Fibroblast of lung (primary cell): ENCODE data around the gene ADD2. TPM values are rescaled to one million over a fixed set of nuclear protein-coding genes. Genes with fewer than 3 reads are reported as not detected.

Experiments
- DNase-seq, 2 donors: peaks; one replicate each; pipeline versions ENCODE4 v3.0.0 to v3.0.0-alpha.2; 2010; ENCODE audit warnings: low read depth in 2 of 2
- H2AFZ ChIP-seq: 2 replicates; pipeline ENCODE4 v1.5.1; 2012; ENCODE audit warnings: low read length, control low read depth, inconsistent platforms
- H3K27ac ChIP-seq: 2 replicates; pipeline ENCODE4 v1.5.1; 2011; ENCODE audit warnings: low read length, control low read depth; ENCODE audit not compliant: insufficient read depth
- H3K27me3 ChIP-seq: 2 replicates; pipeline ENCODE4 v1.5.1; 2011; ENCODE audit warnings: mild to moderate bottlenecking, low read length; ENCODE audit not compliant: control insufficient read depth, insufficient read depth
- H3K36me3 ChIP-seq: 2 replicates; pipeline ENCODE4 v1.5.1; 2011; ENCODE audit warnings: low read length; ENCODE audit not compliant: control insufficient read depth, insufficient read depth
- H3K4me1 ChIP-seq: 2 replicates; pipeline ENCODE4 v1.5.1; 2011; ENCODE audit warnings: low read length; ENCODE audit not compliant: control insufficient read depth, insufficient read depth; ENCODE audit errors: extremely low read depth
- H3K4me2 ChIP-seq: 2 replicates; pipeline ENCODE4 v1.5.1; 2011; ENCODE audit warnings: low read length, control low read depth; ENCODE audit not compliant: insufficient read depth; ENCODE audit errors: extremely low read depth
- H3K4me3 ChIP-seq, 4 experiments: fragments of 200-600 bp in 1 of 4; sonication (generic) in 1 of 4; replicated peaks in 1 of 4; 2 replicates each; pipeline ENCODE4 v1.5.1; 2011 to 2016; ENCODE audit warnings: low read length in 4 of 4, low read depth in 3 of 4, mild to moderate bottlenecking in 3 of 4, control low read depth in 2 of 4, inconsistent platforms in 1 of 4, mixed read lengths in 1 of 4; ENCODE audit not compliant: insufficient read depth in 1 of 4; ENCODE audit errors: control extremely low read depth in 1 of 4
- H3K79me2 ChIP-seq: 2 replicates; pipeline ENCODE4 v1.5.1; 2012; ENCODE audit warnings: mild to moderate bottlenecking, low read length, inconsistent platforms; ENCODE audit not compliant: control insufficient read depth, insufficient read depth
- H3K9ac ChIP-seq: 2 replicates; pipeline ENCODE4 v1.5.1; 2011; ENCODE audit warnings: mild to moderate bottlenecking, low read length, control low read depth; ENCODE audit not compliant: insufficient read depth
- H3K9me3 ChIP-seq: 2 replicates; pipeline ENCODE4 v1.5.1; 2012; ENCODE audit warnings: low read depth, low read length; ENCODE audit not compliant: control insufficient read depth, insufficient read depth
- H4K20me1 ChIP-seq: 2 replicates; pipeline ENCODE4 v1.5.1; 2011; ENCODE audit warnings: low read length; ENCODE audit not compliant: control insufficient read depth, insufficient read depth; ENCODE audit errors: extremely low read depth
- CTCF ChIP-seq, 2 donors: IDR thresholded peaks in 1 of 2; conservative IDR thresholded peaks in 1 of 2; 1 replicate in 1 of 2; 2 replicates in 1 of 2; pipeline ENCODE4 v1.5.1; 2011 to 2012; ENCODE audit warnings: low read length in 2 of 2, control low read depth in 1 of 2, inconsistent platforms in 1 of 2, low read depth in 1 of 2, mild to moderate bottlenecking in 1 of 2
- EZH2 ChIP-seq: IDR thresholded peaks from 2 replicates; pipeline ENCODE4 v1.5.1; 2012; ENCODE audit warnings: low read length, control low read depth, mild to moderate bottlenecking; ENCODE audit errors: missing control alignments
- polyA plus RNA-seq, 2 donors: library from polyadenylated mRNA; depleted of rRNA in 1 of 2; stranded (reverse) in 1 of 2; unstranded in 1 of 2; fragments of >200 nt; gene quantifications; 2 replicates each; pipeline ENCODE4 v1.2.1, GENCODE V29; 2011 to 2012; ENCODE audit warnings: missing spikeins in 1 of 2
- total RNA-seq: library from RNA; depleted of rRNA; stranded (reverse); fragments of >200 nt; gene quantifications from 2 replicates; pipeline ENCODE4 v1.2.1, GENCODE V29; 2014

ADD2 gene
- total and polyA plus RNA-seq, 2 donors (not counting 1 experiment from before 2014, with no cell fraction given) = 0.22 to 2.5 TPM

- no peaks in the 10 kb centered on the region for H3K79me2 ChIP-seq
- no peaks in the 10 kb centered on the region for H4K20me1 ChIP-seq
- H3K27me3 ChIP-seq = no peaks in the 10 kb centered on the region
- H3K9me3 ChIP-seq = no peaks in the 10 kb centered on the region
- H3K4me3 ChIP-seq = no peak overlapping the region
- no peak for TF ChIP-seq CTCF (conservative IDR thresholded peaks at IDR 0.05 in 1 of 2, IDR thresholded peaks at IDR 0.05 in 1 of 2; ENCODE audit: low read depth in 1 of 2, low read length in 2 of 2)
- no peak for TF ChIP-seq EZH2
- no peak overlapping the region for H3K27ac ChIP-seq
- H3K9ac ChIP-seq = no peak overlapping the region
- no peak for DNase-seq
- no peak overlapping the region for H2AFZ ChIP-seq
- no peaks in the 10 kb centered on the region for H3K4me1 ChIP-seq
- no peaks in the 10 kb centered on the region for H3K36me3 ChIP-seq
- H3K4me2 ChIP-seq = no peak overlapping the region
These were observed 119.0 kb downstream of the ADD2 start for GRCh38 chr2:70648961-70649360.

- no peak overlapping the region for H3K4me2 ChIP-seq
- no peaks in the 10 kb centered on the region for H3K27me3 ChIP-seq
- no peaks in the 10 kb centered on the region for H3K9me3 ChIP-seq
- no peak overlapping the region for H2AFZ ChIP-seq
- H3K4me1 ChIP-seq = no peaks in the 10 kb centered on the region
- no peaks in the 10 kb centered on the region for H3K36me3 ChIP-seq
- TF ChIP-seq CTCF (conservative IDR thresholded peaks at IDR 0.05 in 1 of 2, IDR thresholded peaks at IDR 0.05 in 1 of 2; ENCODE audit: low read depth in 1 of 2, low read length in 2 of 2) = peak; percentile 99 to 100
- no peak for TF ChIP-seq EZH2
- no peak overlapping the region for H3K4me3 ChIP-seq
- H4K20me1 ChIP-seq = no peaks in the 10 kb centered on the region
- no peak overlapping the region for H3K27ac ChIP-seq
- no peak overlapping the region for H3K9ac ChIP-seq
- peak; percentile 41 to 47 for DNase-seq
- no peaks in the 10 kb centered on the region for H3K79me2 ChIP-seq
These were observed 120.0 kb downstream of the ADD2 start for GRCh38 chr2:70647873-70648481.

- Histone ChIP-seq H3K27ac (no peak overlapping the region), H3K36me3 (no peaks in the 10 kb centered on the region), H3K79me2 (no peaks in the 10 kb centered on the region), H3K27me3 (no peaks in the 10 kb centered on the region), H3K4me3 (no peak overlapping the region), H3K4me1 (no peaks in the 10 kb centered on the region), H4K20me1 (no peaks in the 10 kb centered on the region), H3K4me2 (no peak overlapping the region), H2AFZ (no peak overlapping the region), H3K9me3 (no peaks in the 10 kb centered on the region), H3K9ac (no peak overlapping the region)
- TF ChIP-seq CTCF (conservative IDR thresholded peaks at IDR 0.05 in 1 of 2, IDR thresholded peaks at IDR 0.05 in 1 of 2; ENCODE audit: low read depth in 1 of 2, low read length in 2 of 2) = no peak
- no peak for TF ChIP-seq EZH2
- DNase-seq = no peak
These were observed 121.6 kb downstream of the ADD2 start for GRCh38 chr2:70646420-70646818.
